GM18907 (cell line): ENCODE data around the gene GPR155.

ENCODE experiments used
- ATAC-seq: cut with Tn5 transposase; IDR thresholded peaks from one replicate; pipeline ENCODE4 v1.9.1; 2021; ENCODE audit warnings: mild to moderate bottlenecking, moderate library complexity; ENCODE audit not compliant: unreplicated experiment

The GPR155 gene, protein sequence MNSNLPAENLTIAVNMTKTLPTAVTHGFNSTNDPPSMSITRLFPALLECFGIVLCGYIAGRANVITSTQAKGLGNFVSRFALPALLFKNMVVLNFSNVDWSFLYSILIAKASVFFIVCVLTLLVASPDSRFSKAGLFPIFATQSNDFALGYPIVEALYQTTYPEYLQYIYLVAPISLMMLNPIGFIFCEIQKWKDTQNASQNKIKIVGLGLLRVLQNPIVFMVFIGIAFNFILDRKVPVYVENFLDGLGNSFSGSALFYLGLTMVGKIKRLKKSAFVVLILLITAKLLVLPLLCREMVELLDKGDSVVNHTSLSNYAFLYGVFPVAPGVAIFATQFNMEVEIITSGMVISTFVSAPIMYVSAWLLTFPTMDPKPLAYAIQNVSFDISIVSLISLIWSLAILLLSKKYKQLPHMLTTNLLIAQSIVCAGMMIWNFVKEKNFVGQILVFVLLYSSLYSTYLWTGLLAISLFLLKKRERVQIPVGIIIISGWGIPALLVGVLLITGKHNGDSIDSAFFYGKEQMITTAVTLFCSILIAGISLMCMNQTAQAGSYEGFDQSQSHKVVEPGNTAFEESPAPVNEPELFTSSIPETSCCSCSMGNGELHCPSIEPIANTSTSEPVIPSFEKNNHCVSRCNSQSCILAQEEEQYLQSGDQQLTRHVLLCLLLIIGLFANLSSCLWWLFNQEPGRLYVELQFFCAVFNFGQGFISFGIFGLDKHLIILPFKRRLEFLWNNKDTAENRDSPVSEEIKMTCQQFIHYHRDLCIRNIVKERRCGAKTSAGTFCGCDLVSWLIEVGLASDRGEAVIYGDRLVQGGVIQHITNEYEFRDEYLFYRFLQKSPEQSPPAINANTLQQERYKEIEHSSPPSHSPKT

DNA sequence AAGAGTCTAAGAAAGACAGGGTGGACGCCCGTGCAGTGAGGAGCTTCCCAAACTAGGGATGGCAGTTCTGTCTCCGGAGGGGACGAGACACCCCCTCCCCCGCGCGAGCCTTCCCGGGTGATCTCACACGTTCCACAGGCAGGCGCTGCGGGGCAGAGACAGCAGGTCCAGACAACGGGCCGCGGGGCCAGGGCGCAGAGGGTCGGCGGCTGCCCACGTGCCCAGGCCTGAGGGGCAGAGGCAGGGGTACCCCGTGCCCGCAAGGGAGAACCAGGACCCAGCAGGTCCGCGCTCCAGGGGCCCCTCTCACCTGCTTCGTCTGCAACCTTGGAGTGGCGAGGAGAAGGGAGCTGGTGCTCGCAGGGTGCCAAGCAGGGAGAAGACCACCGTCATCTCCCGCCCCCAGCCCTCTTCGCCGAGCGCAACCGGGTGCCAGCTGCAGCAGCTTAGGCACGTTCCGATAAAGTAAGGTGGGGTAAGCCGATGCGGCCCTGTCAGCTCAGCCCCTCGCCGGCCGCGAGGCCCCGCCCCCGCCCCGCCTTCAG lies at the start of gene GPR155:
Gene GPR155 (minus strand): TSS at position 467 of the 545 bp plus-strand sequence. CDS start 5,073 bp downstream, outside the sequence.
- peak; percentile 59 for ATAC-seq

DNA sequence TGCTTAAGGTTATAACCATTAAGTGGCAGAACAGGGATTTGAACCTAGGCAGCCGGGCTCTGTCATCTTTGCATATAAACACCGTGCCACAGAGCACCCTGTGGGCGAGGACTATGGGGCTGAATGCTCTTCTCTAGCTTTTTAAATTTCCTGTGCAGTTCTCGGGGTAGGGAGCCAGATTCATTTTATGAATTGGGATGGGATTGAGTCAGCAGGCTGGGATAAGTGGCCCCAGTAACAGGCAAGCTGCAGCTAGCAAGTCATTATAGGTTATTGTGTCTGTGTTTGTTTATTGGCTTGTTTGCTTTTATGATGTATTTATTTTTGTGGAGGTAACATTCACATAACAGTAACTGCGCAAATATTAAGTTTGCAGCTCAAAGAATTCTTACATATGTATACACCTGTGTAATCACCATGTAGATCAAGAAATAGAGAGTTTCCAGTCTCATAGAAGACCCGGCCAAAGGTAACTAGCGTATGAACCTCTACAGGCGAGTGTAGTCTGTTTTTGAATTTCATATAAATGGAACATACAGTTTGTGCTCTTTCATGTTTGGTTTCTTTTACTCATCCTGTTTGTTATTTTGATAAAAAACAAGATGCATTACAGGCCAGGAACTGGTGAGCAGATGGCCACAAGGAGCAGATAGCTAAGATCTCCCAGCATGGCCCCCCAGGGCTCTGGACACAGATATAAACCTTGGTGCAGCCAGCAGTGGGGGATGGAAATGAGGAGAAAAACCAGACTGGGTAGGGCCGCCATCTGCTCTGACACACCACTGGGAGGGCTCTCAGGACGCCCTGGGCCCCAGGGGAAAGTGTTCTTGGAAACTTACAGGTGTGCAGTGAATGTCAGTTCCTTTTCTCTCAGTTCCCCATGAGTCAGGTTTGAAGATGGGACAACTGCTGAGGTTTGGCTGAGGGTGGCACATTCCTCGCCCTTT lies 49.2 kb upstream of the GPR155 start:
- no peak for ATAC-seq

DNA sequence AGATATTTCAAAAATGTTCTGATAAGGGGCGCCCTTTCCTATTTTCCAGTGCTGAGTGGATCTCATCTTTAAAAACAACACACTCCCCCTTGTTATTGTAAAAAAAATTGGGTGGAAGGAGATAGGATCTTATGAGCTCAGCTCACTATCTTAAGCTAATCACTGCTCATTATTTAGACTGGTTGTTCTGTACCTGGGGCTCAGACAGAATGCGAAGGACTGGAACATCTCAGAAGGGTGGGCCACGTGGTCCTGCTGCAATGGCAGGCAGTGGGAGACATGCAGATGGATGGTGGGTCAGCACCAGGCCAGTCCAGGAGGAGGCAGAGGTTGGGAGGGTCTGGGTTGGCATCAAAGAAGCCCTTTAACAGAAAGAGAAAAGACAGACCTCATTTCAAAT lies 48.3 kb upstream of the GPR155 start:
- no peak for ATAC-seq

DNA sequence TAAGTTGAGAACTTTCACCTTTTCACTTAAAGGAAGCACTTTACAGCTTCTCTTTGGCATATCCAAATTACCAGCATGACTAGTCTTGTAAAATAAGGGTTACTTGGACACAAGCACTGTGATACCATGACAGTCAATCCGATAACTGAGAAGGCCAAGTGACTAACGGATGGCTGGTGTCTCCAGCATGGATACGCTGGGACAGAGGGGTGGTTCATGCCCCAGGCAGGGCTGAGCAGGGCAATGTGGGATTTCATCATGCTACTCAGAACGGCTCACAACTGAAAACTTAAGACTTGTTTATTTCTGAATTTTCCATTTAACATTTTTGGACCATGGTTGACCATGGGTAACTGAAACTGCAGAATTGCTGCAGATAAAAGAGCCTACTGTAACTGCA lies 43.1 kb upstream of the GPR155 start:
- ATAC-seq = no peak

DNA sequence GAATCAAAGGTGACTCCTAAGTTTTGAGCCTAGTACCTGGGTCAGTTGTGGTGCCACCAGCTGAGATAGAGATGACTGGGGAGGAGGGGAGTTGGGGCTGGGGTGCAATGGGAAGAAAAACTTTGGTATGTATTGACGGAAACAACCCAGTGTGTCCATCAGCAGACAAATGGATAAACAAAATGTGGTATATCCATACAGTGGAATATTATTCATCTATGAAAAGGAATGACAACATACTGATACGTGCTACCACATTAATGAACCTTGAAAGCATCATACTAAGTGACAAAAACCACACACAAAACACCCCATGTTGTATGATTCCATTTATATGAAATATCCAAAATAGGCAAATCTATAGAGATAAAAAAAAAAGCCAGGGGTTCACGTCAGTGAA lies 41.1 kb upstream of the GPR155 start:
- no peak for ATAC-seq

DNA sequence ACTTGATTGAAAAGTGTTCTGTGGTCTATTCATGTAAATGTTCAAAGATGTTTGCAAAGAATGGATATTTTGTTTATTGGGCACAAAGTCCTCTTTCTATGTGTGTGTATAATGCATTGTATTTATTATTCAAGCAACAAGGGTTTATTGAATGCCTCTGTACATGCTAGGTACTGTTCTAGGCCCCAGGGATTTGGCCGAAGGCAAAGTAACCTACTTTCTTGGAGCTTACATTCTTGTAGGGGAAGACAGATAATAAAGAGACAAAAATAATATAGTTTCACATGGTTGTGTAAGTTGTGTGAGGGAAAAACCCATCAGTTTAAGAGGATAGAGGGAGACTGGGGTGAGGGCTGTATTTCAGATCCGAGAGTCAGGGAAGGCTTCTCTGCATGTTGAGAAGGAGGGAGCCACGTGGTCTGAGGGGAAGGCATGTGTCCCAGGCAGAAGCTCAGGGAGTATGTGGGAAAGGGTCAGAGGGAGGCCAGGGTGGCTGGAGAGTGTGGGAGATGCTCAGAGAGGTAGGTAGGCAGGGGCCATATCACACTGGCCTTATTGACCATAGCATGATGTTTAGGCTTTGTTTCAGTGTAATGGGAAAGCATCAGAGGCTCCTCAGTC lies 40.4 kb upstream of the GPR155 start:
- ATAC-seq = no peak

DNA sequence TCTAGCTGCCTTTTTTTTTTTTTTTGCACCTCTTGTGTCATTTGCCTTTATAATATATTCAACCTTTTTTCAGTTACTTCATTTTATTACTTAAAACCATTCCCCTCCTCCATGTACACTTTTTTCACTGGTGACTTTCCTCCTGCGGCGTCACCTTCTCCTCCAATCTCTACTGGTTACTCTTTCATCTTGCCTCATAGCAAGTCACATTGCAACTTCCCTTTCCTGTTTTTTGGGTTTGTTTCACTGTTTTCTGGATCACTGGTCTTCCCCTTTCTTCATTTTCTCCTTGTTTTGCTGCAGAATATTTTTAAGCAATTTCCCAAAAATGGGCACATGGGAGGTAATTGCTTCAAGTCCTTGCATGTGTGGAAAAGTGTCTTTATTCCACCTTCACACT lies 37.7 kb upstream of the GPR155 start:
- ATAC-seq = no peak

DNA sequence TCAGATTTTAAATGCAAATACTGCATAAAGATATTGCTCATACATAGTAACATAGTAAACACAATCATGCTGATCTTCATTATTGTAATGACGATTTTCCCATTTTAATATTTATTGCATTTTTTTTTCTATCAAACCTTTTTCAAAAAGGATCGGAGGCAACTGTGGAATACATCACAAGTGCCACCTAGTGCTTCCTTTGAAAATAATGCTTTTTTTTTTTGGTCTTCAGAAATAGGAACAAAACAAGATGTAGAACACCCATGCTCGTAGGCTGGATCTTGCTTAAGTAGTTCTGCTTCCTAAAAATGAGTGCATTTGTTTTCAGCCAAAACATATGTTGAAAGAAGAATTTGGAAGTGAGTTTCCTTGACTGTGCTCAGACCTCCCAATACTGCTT lies 35.7 kb upstream of the GPR155 start:
- ATAC-seq = no peak

DNA sequence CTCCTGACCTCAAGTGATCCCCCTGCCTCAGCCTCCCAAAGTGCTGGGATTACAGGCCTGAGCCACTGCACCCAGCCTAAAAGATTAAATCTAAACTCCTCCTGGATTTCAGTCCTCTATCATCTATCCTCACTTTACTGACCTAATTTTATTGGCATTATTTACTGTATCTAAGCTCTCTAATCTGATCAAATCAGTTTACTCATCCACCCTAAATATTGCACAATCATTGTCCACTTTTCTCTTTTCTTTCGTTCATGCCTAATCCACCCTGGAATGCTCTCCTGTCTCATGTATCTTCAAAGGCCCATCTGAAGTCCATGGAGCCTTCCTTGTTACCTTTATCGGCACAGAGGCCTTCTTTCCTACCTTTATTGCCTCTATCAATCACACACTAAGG lies 31.6 kb upstream of the GPR155 start:
- ATAC-seq = no peak

DNA sequence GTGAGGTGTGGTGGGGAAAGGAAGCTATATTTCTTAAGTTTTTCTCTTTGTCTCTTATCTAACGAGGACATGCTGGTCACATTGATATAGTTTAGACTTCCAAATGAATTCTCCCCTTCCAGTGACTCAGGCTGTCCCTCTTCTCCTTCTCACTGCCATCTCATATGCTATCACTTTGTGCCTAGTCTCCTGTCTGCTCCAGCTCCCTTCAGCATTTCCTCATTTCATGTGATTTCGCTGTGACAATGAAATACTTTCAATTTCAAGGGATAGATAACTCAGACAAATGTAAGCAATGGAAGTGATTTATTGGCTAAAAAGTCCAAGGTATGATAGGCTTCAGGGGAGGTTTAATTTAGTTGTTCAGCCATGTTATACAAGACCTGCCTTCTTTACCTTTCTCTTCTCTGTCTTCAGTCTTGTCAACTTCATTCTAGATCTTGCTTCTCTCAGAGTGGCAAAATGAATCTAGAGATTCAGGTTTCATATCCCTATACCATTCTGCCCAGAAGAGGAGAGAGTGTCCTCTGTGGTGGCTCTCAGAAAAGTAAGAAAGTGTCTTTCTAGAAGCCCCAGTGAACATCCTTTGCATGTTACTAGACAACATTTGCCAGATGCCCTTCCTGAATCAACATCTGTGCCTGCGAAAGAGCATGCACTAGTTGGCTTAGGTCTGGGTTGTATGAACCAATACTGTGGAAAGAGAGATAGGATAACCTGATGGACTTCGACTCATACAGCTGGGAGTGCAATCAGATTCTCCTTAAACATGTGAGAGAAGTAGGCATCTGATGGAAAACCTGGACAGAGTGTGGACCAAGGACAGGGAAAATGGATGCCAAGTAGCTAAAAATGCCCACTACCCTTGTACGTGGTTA lies 29.9 kb upstream of the GPR155 start:
- no peak for ATAC-seq

DNA sequence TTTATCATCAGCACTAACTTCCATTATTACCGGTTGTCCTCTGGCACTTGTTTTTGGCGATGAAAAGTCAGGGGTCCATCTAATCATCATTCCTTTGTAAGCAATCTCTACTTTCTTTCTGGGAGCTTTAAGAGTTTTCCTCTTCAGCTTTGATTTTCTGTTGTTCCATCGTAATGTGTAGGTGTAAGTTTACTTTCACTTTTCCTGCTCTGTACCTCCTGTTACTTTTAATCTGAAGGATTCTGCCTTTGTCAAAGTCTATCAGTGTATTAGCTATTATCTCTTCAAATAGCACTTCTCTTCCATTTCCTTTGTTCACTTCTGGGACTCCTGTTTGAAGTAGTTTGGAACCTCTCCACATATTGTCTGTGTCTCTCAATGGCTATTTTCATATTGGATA lies 25.5 kb upstream of the GPR155 start:
- no peak for ATAC-seq

DNA sequence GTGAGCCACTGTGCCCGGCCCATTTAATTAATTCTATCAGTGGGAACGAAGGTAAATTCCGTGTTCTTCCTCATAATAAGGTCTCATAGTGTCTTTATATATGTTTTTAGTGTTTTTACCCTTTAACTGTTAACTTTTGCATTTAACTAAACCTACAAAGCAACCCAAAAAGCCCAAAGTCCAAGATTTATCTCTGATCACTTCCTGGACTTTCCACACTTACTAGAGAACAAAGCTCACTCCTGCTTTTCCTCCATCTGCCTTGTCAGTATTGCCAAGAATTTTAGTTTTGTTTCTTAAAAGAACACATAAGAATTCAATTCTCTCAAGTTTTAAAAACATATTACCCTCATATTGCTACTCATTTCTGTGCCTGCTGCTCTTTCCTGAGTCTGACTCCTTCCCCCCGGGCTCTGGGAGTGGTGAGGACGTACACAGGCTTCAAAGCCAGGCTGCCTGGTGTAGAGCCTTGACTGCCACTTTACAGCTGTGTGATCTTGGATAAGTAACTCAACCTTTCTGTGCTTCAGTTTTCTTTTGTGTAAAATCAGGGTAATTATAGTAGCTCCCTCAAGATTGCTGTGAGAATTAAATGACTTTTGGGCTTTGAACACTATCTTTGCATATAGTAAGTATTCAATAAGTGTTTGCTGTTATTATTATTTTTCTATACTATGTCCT lies 24.9 kb upstream of the GPR155 start:
- ATAC-seq = no peak

DNA sequence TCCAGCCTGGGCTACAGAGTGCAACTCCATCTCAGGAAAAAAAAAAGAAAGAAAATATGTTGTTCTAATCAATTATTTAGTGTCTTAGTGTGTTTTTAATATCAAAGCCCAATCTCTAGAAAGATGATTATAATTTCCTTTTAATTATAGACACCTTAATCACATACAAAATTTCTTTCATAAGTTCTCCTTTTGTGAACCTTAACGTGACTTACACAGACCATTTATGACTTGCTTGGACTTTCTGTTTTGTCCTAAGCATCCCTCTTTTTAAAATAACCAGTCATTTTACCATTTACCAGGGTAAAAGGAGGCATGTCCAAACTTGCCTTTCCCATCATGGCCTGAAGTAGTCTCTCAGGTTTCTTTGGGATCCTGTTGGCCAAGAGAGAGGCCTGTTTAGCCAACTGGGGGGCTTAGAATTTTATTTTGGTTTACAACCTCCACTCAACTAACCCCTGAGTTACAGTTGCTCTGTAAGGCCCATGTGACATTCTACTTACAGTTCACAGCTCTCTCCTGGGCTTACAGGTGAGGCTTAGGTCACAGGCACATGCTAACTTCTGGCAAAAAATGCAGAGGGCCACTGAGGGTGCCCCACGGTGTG lies 23.9 kb upstream of the GPR155 start:
- ATAC-seq = no peak

DNA sequence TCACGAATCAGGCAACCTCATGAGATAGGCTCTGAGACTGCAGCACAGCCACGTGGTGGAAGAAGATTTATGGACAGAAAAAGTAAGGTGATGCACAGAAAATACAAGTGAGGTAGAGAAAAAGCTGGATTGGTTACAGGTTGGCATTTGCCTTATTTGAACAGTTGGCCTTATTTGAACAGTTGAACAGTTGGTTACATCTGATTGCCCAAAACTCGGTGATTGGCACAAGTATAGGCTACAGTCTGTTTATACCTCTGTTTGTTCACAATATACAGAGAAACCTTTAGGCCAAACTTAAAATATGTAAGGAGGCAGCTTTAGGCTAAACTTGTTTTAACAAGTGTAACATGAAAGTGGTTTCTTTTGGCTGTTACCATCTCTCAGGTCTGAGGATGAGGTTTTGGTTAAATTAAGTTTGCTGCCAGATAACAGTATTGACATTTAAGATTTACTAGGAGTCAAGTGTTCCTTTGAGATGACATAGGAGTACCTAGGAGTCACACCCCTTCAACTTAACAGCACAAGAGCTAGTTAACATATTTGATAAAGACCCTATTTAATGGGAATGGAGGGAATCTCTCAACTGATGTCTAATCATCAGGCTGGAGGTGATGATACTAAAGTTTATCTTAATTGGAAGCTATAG lies 16.5 kb upstream of the GPR155 start:
- no peak for ATAC-seq

DNA sequence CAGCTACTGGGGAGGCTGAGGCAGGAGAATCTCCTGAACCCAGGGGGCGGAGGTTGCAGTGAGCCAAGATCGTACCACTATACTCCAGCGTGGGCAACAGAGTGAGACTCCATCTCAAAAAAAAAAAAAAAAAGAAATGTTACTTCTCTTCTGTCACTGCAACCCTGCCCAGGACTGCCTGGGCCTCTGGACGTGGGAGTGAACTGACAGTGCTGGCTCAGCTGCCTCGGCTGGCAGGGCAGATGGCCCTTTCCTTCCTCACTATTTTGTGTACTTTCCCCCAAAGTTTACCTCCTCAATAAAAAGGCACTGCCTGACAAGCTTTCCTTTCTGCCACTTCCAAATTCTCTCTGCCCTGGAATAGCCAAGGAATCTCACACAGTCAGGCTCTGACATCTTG lies 12.5 kb upstream of the GPR155 start:
- ATAC-seq = no peak

DNA sequence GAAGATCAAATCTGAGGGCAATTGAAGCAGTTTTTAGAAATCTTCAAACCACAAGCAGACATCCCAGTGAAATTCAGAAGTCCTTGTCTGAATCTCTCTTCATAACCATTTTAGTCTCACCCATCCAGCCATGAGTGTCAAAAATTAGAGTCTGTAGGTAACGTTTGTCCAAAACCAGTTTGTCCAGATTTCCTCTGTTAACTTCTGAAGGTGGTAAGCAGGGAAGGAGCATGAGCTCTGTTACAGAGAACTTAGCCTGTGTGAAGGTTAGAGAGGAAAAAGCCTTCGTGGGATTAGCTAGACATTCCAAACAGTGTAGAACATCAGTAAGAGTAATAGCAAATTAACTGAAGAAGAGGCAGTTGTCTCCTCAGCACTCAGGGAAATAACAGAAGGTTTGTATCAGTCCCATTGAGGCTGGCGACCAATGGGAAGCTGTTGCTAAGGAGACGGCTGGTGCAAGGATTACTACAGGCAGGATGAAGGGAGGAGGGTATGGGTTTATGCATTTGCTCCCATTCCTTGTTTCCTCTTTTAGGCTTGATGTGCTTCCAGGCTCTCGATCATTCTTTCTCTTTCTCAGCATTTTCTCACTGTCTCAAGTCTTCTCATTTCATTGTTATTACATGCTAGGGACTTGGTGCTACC lies 8.7 kb upstream of the GPR155 start:
- no peak for ATAC-seq
